Measurements from ENCODE around the gene SPATS1.
"Not testable (repeated sequence)": the region's sequence is repeated elsewhere in the genome, so short reads cannot be mapped to it uniquely, and the experiment has no call there.

SPATS1 gene

GRCh38 chr6:44349904-44350649, 7.6 kb downstream of the SPATS1 start:
- no peak for DNase-seq

GRCh38 chr6:44350650-44350994, 8.2 kb downstream of the SPATS1 start:
- not testable (repeated sequence) for DNase-seq

- no peak for DNase-seq
These were observed 9.8 kb downstream of the SPATS1 start for GRCh38 chr6:44352259-44352658.

GRCh38 chr6:44353336-44353735, 10.9 kb downstream of the SPATS1 start:
- no peak for DNase-seq

- no peak for DNase-seq
These were observed 13.2 kb downstream of the SPATS1 start for GRCh38 chr6:44355640-44356039.

GRCh38 chr6:44356487-44356886, 14.0 kb downstream of the SPATS1 start:
- no peak for DNase-seq

- no peak for DNase-seq
These were observed 17.5 kb downstream of the SPATS1 start for GRCh38 chr6:44359973-44360372.

GRCh38 chr6:44361947-44362346, 19.5 kb downstream of the SPATS1 start:
- DNase-seq = no peak

- DNase-seq = no peak
These were observed 21.0 kb downstream of the SPATS1 start for GRCh38 chr6:44363377-44363926.

GRCh38 chr6:44366781-44367180, 24.3 kb downstream of the SPATS1 start:
- DNase-seq = no peak

GRCh38 chr6:44367681-44368080, 25.2 kb downstream of the SPATS1 start:
- DNase-seq = no peak

GRCh38 chr6:44373051-44373450, 30.6 kb downstream of the SPATS1 start:
- DNase-seq = no peak

- no peak for DNase-seq
These were observed 31.3 kb downstream of the SPATS1 start for GRCh38 chr6:44373787-44374186.

- no peak for DNase-seq
These were observed 32.6 kb downstream of the SPATS1 start for GRCh38 chr6:44375071-44375470.

GRCh38 chr6:44377484-44377883, 35.0 kb downstream of the SPATS1 start:
- DNase-seq = no peak

- DNase-seq = no peak
These were observed 35.5 kb downstream of the SPATS1 start for GRCh38 chr6:44377971-44378370.

- DNase-seq = no peak
These were observed 39.3 kb downstream of the SPATS1 start for GRCh38 chr6:44381739-44382138.

GRCh38 chr6:44386364-44386928, 44.0 kb downstream of the SPATS1 start:
- DNase-seq = no peak

- no peak for DNase-seq
These were observed 44.5 kb downstream of the SPATS1 start for GRCh38 chr6:44386929-44387345.

GRCh38 chr6:44387346-44388134, 45.1 kb downstream of the SPATS1 start, which contains the start of gene CDC5L:
CDC5L (plus strand) TSS chr6:44387706; CDS start chr6:44387824, 118 bp downstream.
- peak; percentile 86 to 88 for DNase-seq

- peak in 1 of 2 experiments; percentile 11 for DNase-seq
These were observed 45.7 kb downstream of the SPATS1 start for GRCh38 chr6:44388135-44388487.

- DNase-seq = no peak
These were observed 46.4 kb downstream of the SPATS1 start for GRCh38 chr6:44388887-44389286.

- DNase-seq = no peak
These were observed 47.8 kb downstream of the SPATS1 start for GRCh38 chr6:44390158-44390683.

Measured in activated CD4-positive, alpha-beta T cell treated with anti-CD3 and anti-CD28 coated beads, Interleukin-2, amount 50 U/mL, for 4 hours (primary cell).